ENCODE measurements around the gene SYNPR. TPM values are rescaled to one million over a fixed set of nuclear protein-coding genes. Genes with fewer than 3 reads are reported as not detected.

Gene SYNPR
- total RNA-seq, 2 experiments from 2014 or later: not detected

DNA sequence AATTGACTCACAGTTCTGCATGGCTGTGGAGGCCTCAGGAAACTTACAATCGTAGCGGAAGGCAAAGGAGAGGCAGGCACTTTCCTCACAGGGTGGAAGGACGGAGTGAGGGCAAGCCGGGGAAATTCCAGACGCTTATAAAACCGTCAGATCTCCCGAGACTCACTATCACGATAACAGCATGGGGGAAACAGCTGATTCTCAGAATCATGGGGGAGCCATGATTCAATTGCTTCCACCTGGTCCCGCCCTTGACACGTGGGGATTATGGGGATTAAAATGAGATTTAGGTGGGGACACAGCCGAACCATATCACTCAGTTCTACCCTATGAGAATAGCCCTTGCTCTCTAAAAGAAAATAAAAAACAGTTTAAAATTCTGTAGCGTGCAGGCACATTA, 13.4 kb upstream of the SYNPR start:
- no peaks in the 10 kb centered on the region for H3K9me3 ChIP-seq (ENCODE audit: low read length)
- DNase-seq (ENCODE audit: low spot score): no peak
- TF ChIP-seq, protein P1, sequence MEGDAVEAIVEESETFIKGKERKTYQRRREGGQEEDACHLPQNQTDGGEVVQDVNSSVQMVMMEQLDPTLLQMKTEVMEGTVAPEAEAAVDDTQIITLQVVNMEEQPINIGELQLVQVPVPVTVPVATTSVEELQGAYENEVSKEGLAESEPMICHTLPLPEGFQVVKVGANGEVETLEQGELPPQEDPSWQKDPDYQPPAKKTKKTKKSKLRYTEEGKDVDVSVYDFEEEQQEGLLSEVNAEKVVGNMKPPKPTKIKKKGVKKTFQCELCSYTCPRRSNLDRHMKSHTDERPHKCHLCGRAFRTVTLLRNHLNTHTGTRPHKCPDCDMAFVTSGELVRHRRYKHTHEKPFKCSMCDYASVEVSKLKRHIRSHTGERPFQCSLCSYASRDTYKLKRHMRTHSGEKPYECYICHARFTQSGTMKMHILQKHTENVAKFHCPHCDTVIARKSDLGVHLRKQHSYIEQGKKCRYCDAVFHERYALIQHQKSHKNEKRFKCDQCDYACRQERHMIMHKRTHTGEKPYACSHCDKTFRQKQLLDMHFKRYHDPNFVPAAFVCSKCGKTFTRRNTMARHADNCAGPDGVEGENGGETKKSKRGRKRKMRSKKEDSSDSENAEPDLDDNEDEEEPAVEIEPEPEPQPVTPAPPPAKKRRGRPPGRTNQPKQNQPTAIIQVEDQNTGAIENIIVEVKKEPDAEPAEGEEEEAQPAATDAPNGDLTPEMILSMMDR (conservative IDR thresholded peaks at IDR 0.05; ENCODE audit: low read length): no peak
- TF ChIP-seq EZH2phosphoT487 (IDR thresholded peaks at IDR 0.05; ENCODE audit: borderline replicate concordance, low read depth, low read length): no peak
- intact Hi-C loops (cut with micrococcal nuclease; ENCODE audit: unreplicated experiment): no loop called here
- POLR2A ChIA-PET: no interaction called here
- no peaks in the 10 kb centered on the region for H3K4me1 ChIP-seq (ENCODE audit: insufficient read depth, low read length, poor library complexity, severe bottlenecking)
- H4K20me1 ChIP-seq (ENCODE audit: insufficient read depth, low read length): no peaks in the 10 kb centered on the region
- H3K36me3 ChIP-seq (ENCODE audit: insufficient read depth, low read length): no peaks in the 10 kb centered on the region
- H3K27ac ChIP-seq (ENCODE audit: low read depth, low read length, poor library complexity, severe bottlenecking): no peak overlapping the region
- CTCF ChIA-PET (ENCODE audit: unreplicated experiment): no interaction called here
- H3K4me2 ChIP-seq (ENCODE audit: low read length): no peak overlapping the region
- no peaks in the 10 kb centered on the region for H3K9me2 ChIP-seq (ENCODE audit: insufficient read depth, low read length)
- H3K4me3 ChIP-seq (ENCODE audit: low read depth, low read length, poor library complexity, severe bottlenecking): no peak overlapping the region
- BruUV-seq (replicated peaks): no TSS peak
- no peak overlapping the region for H2AFZ ChIP-seq (ENCODE audit: low read length)
- no peaks in the 10 kb centered on the region for H3K79me2 ChIP-seq (ENCODE audit: insufficient read depth, low read depth, low read length)

DNA sequence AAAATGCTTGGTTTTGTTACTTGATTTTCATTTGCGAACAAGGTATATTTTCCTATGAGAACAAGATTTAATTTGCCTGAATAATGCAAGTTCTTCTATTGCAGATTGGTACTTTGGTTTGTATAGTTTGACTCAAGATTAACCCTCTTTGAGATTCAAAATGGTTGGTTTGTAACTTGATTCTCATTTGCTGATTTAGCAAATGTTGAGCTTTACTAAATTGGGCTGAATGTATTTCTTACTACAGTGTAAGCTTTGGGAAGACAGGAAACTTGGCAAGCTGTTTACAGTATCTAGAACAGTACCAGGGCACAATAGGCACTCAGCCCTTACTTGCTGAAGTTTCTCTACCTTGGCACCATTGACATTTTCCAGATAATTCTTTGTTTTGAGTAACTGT, 3.7 kb upstream of the SYNPR start:
- H3K27ac ChIP-seq (ENCODE audit: low read depth, low read length, poor library complexity, severe bottlenecking): no peak overlapping the region
- POLR2A ChIA-PET: interaction anchor here (0.5 kb wide), 1 partner anchor 1556 kb away, joined by 3 read pairs; no protein-coding TSS in a partner anchor
- no peak for DNase-seq (ENCODE audit: low spot score)
- CTCF ChIA-PET (ENCODE audit: unreplicated experiment): no interaction called here
- no TSS peak for BruUV-seq (replicated peaks)
- H3K36me3 ChIP-seq (ENCODE audit: insufficient read depth, low read length): no peaks in the 10 kb centered on the region
- no peak overlapping the region for H3K4me3 ChIP-seq (ENCODE audit: low read depth, low read length, poor library complexity, severe bottlenecking)
- no peak for TF ChIP-seq EZH2phosphoT487 (IDR thresholded peaks at IDR 0.05; ENCODE audit: borderline replicate concordance, low read depth, low read length)
- TF ChIP-seq, protein P1 (conservative IDR thresholded peaks at IDR 0.05; ENCODE audit: low read length): no peak
- no peaks in the 10 kb centered on the region for H3K9me2 ChIP-seq (ENCODE audit: insufficient read depth, low read length)
- intact Hi-C loops (cut with micrococcal nuclease; ENCODE audit: unreplicated experiment): no loop called here
- no peak overlapping the region for H3K4me2 ChIP-seq (ENCODE audit: low read length)
- no peaks in the 10 kb centered on the region for H3K9me3 ChIP-seq (ENCODE audit: low read length)
- no peaks in the 10 kb centered on the region for H3K79me2 ChIP-seq (ENCODE audit: insufficient read depth, low read depth, low read length)
- no peaks in the 10 kb centered on the region for H4K20me1 ChIP-seq (ENCODE audit: insufficient read depth, low read length)
- no peak overlapping the region for H2AFZ ChIP-seq (ENCODE audit: low read length)
- H3K4me1 ChIP-seq (ENCODE audit: insufficient read depth, low read length, poor library complexity, severe bottlenecking): no peaks in the 10 kb centered on the region

DNA sequence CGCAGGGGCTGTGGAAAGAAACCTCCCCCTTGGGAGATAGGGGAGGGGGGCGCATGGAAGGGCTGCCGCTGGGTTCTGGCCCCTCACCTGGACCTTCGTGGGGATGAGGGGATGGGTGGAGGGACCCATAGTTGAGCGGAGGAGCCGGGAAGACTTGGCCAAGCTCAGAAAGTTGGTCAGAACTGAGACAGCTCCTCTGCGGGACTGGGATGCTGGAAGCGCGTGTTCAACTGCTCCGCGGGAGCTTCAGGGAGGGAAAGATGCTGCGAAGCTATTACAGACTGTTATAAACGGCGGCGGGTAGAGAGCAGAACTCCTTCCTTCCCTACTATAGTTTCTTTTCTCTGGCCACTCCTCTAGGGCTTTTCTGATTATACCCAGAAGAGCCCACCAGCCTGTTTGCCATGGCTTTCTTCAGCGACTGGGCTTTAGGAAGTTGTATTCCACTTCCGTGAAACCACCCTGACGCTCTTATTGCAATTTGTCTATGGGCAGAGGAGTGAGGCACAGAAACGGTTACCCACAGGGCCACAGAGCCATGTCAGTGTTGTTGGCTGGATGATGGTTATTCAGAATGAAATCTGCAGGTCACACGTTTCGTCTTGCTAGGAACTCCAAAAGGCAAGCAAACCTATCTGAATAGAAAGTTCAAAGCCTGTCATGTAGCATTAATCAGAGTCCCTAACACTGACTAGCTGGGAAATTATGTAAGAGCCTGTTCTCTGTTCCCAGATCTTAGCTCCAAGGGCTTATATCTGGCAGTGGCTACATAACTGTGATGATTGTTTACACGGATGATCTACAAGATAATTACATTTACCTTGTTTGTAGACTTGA, 1.1 kb downstream of the SYNPR start:
- H3K4me3 ChIP-seq (ENCODE audit: low read depth, low read length, poor library complexity, severe bottlenecking): no peak overlapping the region
- H3K4me1 ChIP-seq (ENCODE audit: insufficient read depth, low read length, poor library complexity, severe bottlenecking): no peaks in the 10 kb centered on the region
- no peaks in the 10 kb centered on the region for H3K79me2 ChIP-seq (ENCODE audit: insufficient read depth, low read depth, low read length)
- BruUV-seq (replicated peaks): no TSS peak
- no peaks in the 10 kb centered on the region for H3K9me2 ChIP-seq (ENCODE audit: insufficient read depth, low read length)
- intact Hi-C loops (cut with micrococcal nuclease; ENCODE audit: unreplicated experiment): no loop called here
- DNase-seq (ENCODE audit: low spot score): no peak
- H3K4me2 ChIP-seq (ENCODE audit: low read length): no peak overlapping the region
- ChIA-PET POLR2A (no interaction called here), CTCF (ENCODE audit: unreplicated experiment) (no interaction called here)
- no peak overlapping the region for H3K27ac ChIP-seq (ENCODE audit: low read depth, low read length, poor library complexity, severe bottlenecking)
- no peak for TF ChIP-seq EZH2phosphoT487 (IDR thresholded peaks at IDR 0.05; ENCODE audit: borderline replicate concordance, low read depth, low read length)
- TF ChIP-seq, protein P1 (conservative IDR thresholded peaks at IDR 0.05; ENCODE audit: low read length): no peak
- H2AFZ ChIP-seq (ENCODE audit: low read length): no peak overlapping the region
- no peaks in the 10 kb centered on the region for H3K9me3 ChIP-seq (ENCODE audit: low read length)
- no peaks in the 10 kb centered on the region for H3K36me3 ChIP-seq (ENCODE audit: insufficient read depth, low read length)
- no peaks in the 10 kb centered on the region for H4K20me1 ChIP-seq (ENCODE audit: insufficient read depth, low read length)

Measured in OCI-LY7 (cell line).